GM21360 (cell line): ENCODE data around the gene PACC1.
"Not testable (repeated sequence)": the region's sequence is repeated elsewhere in the genome, so short reads cannot be mapped to it uniquely, and the experiment has no call there.

Experiments
- ATAC-seq: cut with Tn5 transposase; IDR thresholded peaks from one replicate; pipeline ENCODE4 v1.9.1; 2021; ENCODE audit warnings: mild to moderate bottlenecking, moderate library complexity; ENCODE audit not compliant: unreplicated experiment

PACC1 gene

GRCh38 chr1:212341090-212341489 lies 73.6 kb downstream of the PACC1 start:
- no peak for ATAC-seq

GRCh38 chr1:212329105-212329504 lies 85.6 kb downstream of the PACC1 start:
- ATAC-seq, result no peak

GRCh38 chr1:212328248-212328647 lies 86.4 kb downstream of the PACC1 start:
- ATAC-seq, result no peak

- no peak for ATAC-seq
Observed at GRCh38 chr1:212326541-212326940, 88.1 kb downstream of the PACC1 start.

- ATAC-seq, result no peak
Observed at GRCh38 chr1:212323066-212323465, 91.6 kb downstream of the PACC1 start.

- ATAC-seq, result not testable (repeated sequence)
Observed at GRCh38 chr1:212321031-212321430, 93.7 kb downstream of the PACC1 start.

- ATAC-seq, result no peak
Observed at GRCh38 chr1:212317916-212318315, 96.8 kb downstream of the PACC1 start.

- ATAC-seq, result no peak
Observed at GRCh38 chr1:212315907-212316306, 98.8 kb downstream of the PACC1 start.

GRCh38 chr1:212315184-212315583 lies 99.5 kb downstream of the PACC1 start:
- ATAC-seq, result no peak
